T-cell (primary cell): ENCODE measurements around the gene ATP2A1. TPM values are rescaled to one million over a fixed set of nuclear protein-coding genes. Genes with fewer than 3 reads are reported as not detected.
A peak's percentile ranks its signal among the peaks of the same experiment; 100 is the strongest.
"Not testable (repeated sequence)": the region's sequence is repeated elsewhere in the genome, so short reads cannot be mapped to it uniquely, and the experiment has no call there.

Experiments
- ATAC-seq, 4 experiments: fragments of 200-7000 bp in 3 of 4; fragments of 150-1000 bp in 1 of 4; cut with Tn5 transposase; replicated peaks in 1 of 4; 1 replicate in 3 of 4; 2 replicates in 1 of 4; pipeline ENCODE4 v1.10.0; 2021; ENCODE audit warnings: moderate library complexity in 3 of 4, mild to moderate bottlenecking in 2 of 4, moderate number of reproducible peaks in 1 of 4
- CTCF ChIA-PET, 2 donors: fragments of 300-600 bp; sonication (Branson Sonifier 250); formaldehyde crosslinking; loops; one replicate each; lab custom pipeline; 2022; ENCODE audit warnings: antibody characterized with exemption in 2 of 2; lab: Charles Lee
- POLR2A ChIA-PET, 2 donors: fragments of 300-600 bp; sonication (Branson Sonifier 250); formaldehyde crosslinking; loops; one replicate each; lab custom pipeline; 2022; ENCODE audit warnings: antibody characterized with exemption in 2 of 2; lab: Charles Lee
- DNase-seq, 35 experiments: peaks; one replicate each; pipeline versions ENCODE4 v3.0.0 to v3.0.0-alpha.2; 2013 to 2023
- H3K27ac ChIP-seq: one replicate; pipeline ENCODE4 v1.5.1; 2013; ENCODE audit warnings: low read length
- H3K27me3 ChIP-seq, 2 experiments: replicated peaks in 1 of 2; 1 replicate in 1 of 2; 2 replicates in 1 of 2; pipeline versions ENCODE4 v1.6.1 to v1.7.0; 2013; ENCODE audit warnings: low read length in 1 of 2, mixed read lengths in 1 of 2; ENCODE audit not compliant: control insufficient read depth in 2 of 2, insufficient read depth in 2 of 2; ENCODE audit errors: extremely low read depth in 1 of 2
- H3K36me3 ChIP-seq, 2 donors: 1 replicate in 1 of 2; 2 replicates in 1 of 2; pipeline versions ENCODE4 v1.6.1 to v1.7.0; 2013; ENCODE audit warnings: low read length in 1 of 2; ENCODE audit not compliant: control insufficient read depth in 2 of 2, insufficient read depth in 1 of 2; ENCODE audit errors: extremely low read depth in 1 of 2
- H3K4me1 ChIP-seq, 2 experiments: 1 replicate in 1 of 2; 2 replicates in 1 of 2; pipeline versions ENCODE4 v1.6.1 to v1.7.0; 2013; ENCODE audit warnings: low read length in 2 of 2, mixed read lengths in 1 of 2; ENCODE audit not compliant: insufficient read depth in 2 of 2, control insufficient read depth in 1 of 2; ENCODE audit errors: extremely low read depth in 1 of 2
- H3K4me3 ChIP-seq, 2 donors: 1 replicate in 1 of 2; 2 replicates in 1 of 2; pipeline versions ENCODE4 v1.5.1 to v1.7.0; 2013; ENCODE audit warnings: mild to moderate bottlenecking in 2 of 2, low read length in 1 of 2, moderate library complexity in 1 of 2; ENCODE audit not compliant: control insufficient read depth in 1 of 2; ENCODE audit errors: extremely low read depth in 1 of 2
- H3K9me3 ChIP-seq: 2 replicates; pipeline ENCODE4 v1.7.0; 2013
- H3K27ac Mint-ChIP-seq, 2 donors: one replicate each; pipeline ENCODE4 v1.8.0; 2020 to 2021; ENCODE audit warnings: mild to moderate bottlenecking in 2 of 2, mixed read lengths in 2 of 2
- H3K27me3 Mint-ChIP-seq, 2 donors: one replicate each; pipeline ENCODE4 v1.8.0; 2021 to 2022; ENCODE audit warnings: mixed read lengths in 2 of 2
- H3K36me3 Mint-ChIP-seq: one replicate; pipeline ENCODE4 v1.8.0; 2021; ENCODE audit warnings: mixed read lengths
- H3K4me1 Mint-ChIP-seq, 3 donors: one replicate each; pipeline ENCODE4 v1.8.0; 2020 to 2022; ENCODE audit warnings: mixed read lengths in 3 of 3, mild to moderate bottlenecking in 1 of 3
- H3K4me3 Mint-ChIP-seq, 3 donors: one replicate each; pipeline ENCODE4 v1.8.0; 2020 to 2022; ENCODE audit warnings: mild to moderate bottlenecking in 3 of 3, mixed read lengths in 3 of 3, moderate library complexity in 3 of 3
- H3K9me3 Mint-ChIP-seq, 3 donors: one replicate each; pipeline ENCODE4 v1.8.0; 2020 to 2022; ENCODE audit warnings: mixed read lengths in 3 of 3
- WGBS: methylation state at CpG from one replicate; pipeline ENCODE4 v1.1.5; 2013; ENCODE audit warnings: missing lambda C conversion rate; ENCODE audit not compliant: insufficient coverage; 5-methylcytosine and 5-hydroxymethylcytosine counted together
- total RNA-seq, 35 experiments: library from RNA in 6 of 35; stranded (reverse) in 6 of 35; fragments of 120-200 nt in 1 of 35; gene quantifications; one replicate each; pipeline versions ENCODE4 v1.2.1 to v1.2.4 and lab custom pipeline; 2013 to 2026

Gene ATP2A1
- total RNA-seq, 5 donors from 2014 or later (not counting 1 experiment from before 2014, with no cell fraction given), result 0.82 to 1.6 (median 0.95) TPM

- Histone ChIP-seq H3K9me3 (no peaks in the 10 kb centered on the region), H3K27me3 (peaks cover 0 to 13% of the 10 kb centered on the region in 2 experiments), H3K27ac (no peak overlapping the region), H3K36me3 (no peaks in the 10 kb centered on the region), H3K4me1 (peaks cover 2 to 20% of the 10 kb centered on the region in 2 experiments), H3K4me3 (no peak overlapping the region)
- Mint-ChIP-seq H3K27ac (no peak overlapping the region), H3K36me3 (no peaks in the 10 kb centered on the region), H3K27me3 (peaks cover 7% of the 10 kb centered on the region in 2 donors), H3K9me3 (no peaks in the 10 kb centered on the region), H3K4me1 (peaks cover 5 to 16% (median 6%) of the 10 kb centered on the region in 3 donors), H3K4me3 (peak overlapping the region; percentile 75 to 87 (median 85))
- DNase-seq, result no peak
- ChIA-PET POLR2A (no interaction called here), CTCF (interaction anchor here in 1 of 2 donors (0.6 kb wide), 1 partner anchor 132 kb away, joined by 5 read pairs; no protein-coding TSS in a partner anchor)
- no CpG with 5 or more reads among the region's 4 CpGs for WGBS
- no peak for ATAC-seq
Measured at GRCh38 chr16:28880955-28881354, 2.7 kb downstream of the ATP2A1 start.

GRCh38 chr16:28881565-28881964 is 3.3 kb downstream of the ATP2A1 start:
- H3K27ac Mint-ChIP-seq, H3K4me3 ChIP-seq, H3K27me3 Mint-ChIP-seq, H3K36me3 ChIP-seq, DNase-seq, H3K27ac ChIP-seq, H3K36me3 Mint-ChIP-seq, ATAC-seq, H3K9me3 ChIP-seq, H3K9me3 Mint-ChIP-seq, CTCF ChIA-PET, POLR2A ChIA-PET: not testable (repeated sequence)
- Mint-ChIP-seq H3K4me1 (peaks cover 5 to 16% (median 6%) of the 10 kb centered on the region in 3 donors), H3K4me3 (peak overlapping the region; percentile 75 to 87 (median 85))
- 100% methylated on average over 1 of the region's 4 CpGs for WGBS
- Histone ChIP-seq H3K4me1 (peaks cover 2 to 20% of the 10 kb centered on the region in 2 experiments), H3K27me3 (peaks cover 0 to 13% of the 10 kb centered on the region in 2 experiments)

GRCh38 chr16:28882551-28883160 is 4.4 kb downstream of the ATP2A1 start:
- Mint-ChIP-seq H3K4me1 (peaks cover 5 to 16% (median 6%) of the 10 kb centered on the region in 3 donors), H3K27me3 (peaks cover 7% of the 10 kb centered on the region in 2 donors), H3K27ac (no peak overlapping the region), H3K4me3 (no peak overlapping the region), H3K9me3 (no peaks in the 10 kb centered on the region), H3K36me3 (no peaks in the 10 kb centered on the region)
- POLR2A ChIA-PET, result no interaction called here
- Histone ChIP-seq H3K4me1 (peaks cover 2 to 20% of the 10 kb centered on the region in 2 experiments), H3K36me3 (no peaks in the 10 kb centered on the region), H3K27me3 (peaks cover 0 to 13% of the 10 kb centered on the region in 2 experiments), H3K4me3 (no peak overlapping the region), H3K9me3 (no peaks in the 10 kb centered on the region), H3K27ac (no peak overlapping the region)
- DNase-seq (no peak), ATAC-seq (no peak)
- CTCF ChIA-PET, result no interaction called here
- 79% methylated on average over 17 of the region's 24 CpGs for WGBS

GRCh38 chr16:28883221-28883996 is 5.1 kb downstream of the ATP2A1 start:
- 84% methylated on average over 17 of the region's 25 CpGs for WGBS
- ATAC-seq (no peak), DNase-seq (no peak)
- Histone ChIP-seq H3K27ac (no peak overlapping the region), H3K4me3 (no peak overlapping the region), H3K9me3 (no peaks in the 10 kb centered on the region), H3K4me1 (peaks cover 2 to 20% of the 10 kb centered on the region in 2 experiments), H3K27me3 (peaks cover 0 to 11% of the 10 kb centered on the region in 2 experiments), H3K36me3 (no peaks in the 10 kb centered on the region)
- CTCF ChIA-PET, result no interaction called here
- Mint-ChIP-seq H3K36me3 (no peaks in the 10 kb centered on the region), H3K9me3 (no peaks in the 10 kb centered on the region), H3K4me1 (peaks cover 5 to 16% (median 6%) of the 10 kb centered on the region in 3 donors), H3K27me3 (peaks cover 7% of the 10 kb centered on the region in 2 donors), H3K4me3 (no peak overlapping the region), H3K27ac (no peak overlapping the region)
- POLR2A ChIA-PET, result no interaction called here

GRCh38 chr16:28884045-28884444 is 5.8 kb downstream of the ATP2A1 start:
- ChIA-PET CTCF (no interaction called here), POLR2A (no interaction called here)
- 92% methylated on average over 4 of the region's 6 CpGs for WGBS
- no peak overlapping the region for H3K4me3 ChIP-seq
- H3K9me3 Mint-ChIP-seq, result no peaks in the 10 kb centered on the region
- H3K27me3 Mint-ChIP-seq, result peaks cover 7% of the 10 kb centered on the region in 2 donors
- no peaks in the 10 kb centered on the region for H3K36me3 ChIP-seq
- no peak overlapping the region for H3K27ac Mint-ChIP-seq
- peaks cover 5 to 12% (median 6%) of the 10 kb centered on the region in 3 donors for H3K4me1 Mint-ChIP-seq
- ATAC-seq (no peak), DNase-seq (no peak)
- no peak overlapping the region for H3K27ac ChIP-seq
- no peaks in the 10 kb centered on the region for H3K36me3 Mint-ChIP-seq
- H3K27me3 ChIP-seq, result peaks cover 0 to 11% of the 10 kb centered on the region in 2 experiments
- H3K4me1 ChIP-seq, result peaks cover 2 to 15% of the 10 kb centered on the region in 2 experiments
- no peaks in the 10 kb centered on the region for H3K9me3 ChIP-seq
- H3K4me3 Mint-ChIP-seq, result no peak overlapping the region

GRCh38 chr16:28886945-28887344 is 8.7 kb downstream of the ATP2A1 start:
- Histone ChIP-seq H3K27ac (no peak overlapping the region), H3K9me3 (no peaks in the 10 kb centered on the region), H3K27me3 (no peaks in the 10 kb centered on the region), H3K4me1 (no peaks in the 10 kb centered on the region), H3K4me3 (no peak overlapping the region), H3K36me3 (no peaks in the 10 kb centered on the region)
- no peak for ATAC-seq
- Mint-ChIP-seq H3K36me3 (no peaks in the 10 kb centered on the region), H3K4me3 (no peak overlapping the region), H3K9me3 (no peaks in the 10 kb centered on the region), H3K27me3 (peaks cover 0 to 3% of the 10 kb centered on the region in 2 donors), H3K27ac (no peak overlapping the region), H3K4me1 (no peaks in the 10 kb centered on the region)
- no peak for DNase-seq
- WGBS, result 82% methylated on average over 6 of the region's 10 CpGs
- ChIA-PET CTCF (interaction anchor here (0.6 to 1.1 kb wide), 4 partner anchors 23 to 343 kb away, joined by 3 to 5 read pairs (median 4); no protein-coding TSS in a partner anchor), POLR2A (interaction anchor here in 1 of 2 donors (0.6 kb wide), 1 partner anchor 1933 kb away, joined by 3 read pairs; no protein-coding TSS in a partner anchor)
